GM21381 (cell line): Measurements from ENCODE around the gene PTCD1.

Experiments used
- ATAC-seq: cut with Tn5 transposase; IDR thresholded peaks from one replicate; pipeline ENCODE4 v1.9.1; 2021; ENCODE audit warnings: mild to moderate bottlenecking, moderate library complexity; ENCODE audit not compliant: unreplicated experiment

PTCD1 gene

GRCh38 chr7:99373091-99374066 lies 65.2 kb downstream of the PTCD1 start:
- no peak for ATAC-seq

- ATAC-seq = no peak
These were observed 66.1 kb downstream of the PTCD1 start for GRCh38 chr7:99372275-99373090.

GRCh38 chr7:99371376-99371920 lies 67.2 kb downstream of the PTCD1 start:
- ATAC-seq = no peak

DNA sequence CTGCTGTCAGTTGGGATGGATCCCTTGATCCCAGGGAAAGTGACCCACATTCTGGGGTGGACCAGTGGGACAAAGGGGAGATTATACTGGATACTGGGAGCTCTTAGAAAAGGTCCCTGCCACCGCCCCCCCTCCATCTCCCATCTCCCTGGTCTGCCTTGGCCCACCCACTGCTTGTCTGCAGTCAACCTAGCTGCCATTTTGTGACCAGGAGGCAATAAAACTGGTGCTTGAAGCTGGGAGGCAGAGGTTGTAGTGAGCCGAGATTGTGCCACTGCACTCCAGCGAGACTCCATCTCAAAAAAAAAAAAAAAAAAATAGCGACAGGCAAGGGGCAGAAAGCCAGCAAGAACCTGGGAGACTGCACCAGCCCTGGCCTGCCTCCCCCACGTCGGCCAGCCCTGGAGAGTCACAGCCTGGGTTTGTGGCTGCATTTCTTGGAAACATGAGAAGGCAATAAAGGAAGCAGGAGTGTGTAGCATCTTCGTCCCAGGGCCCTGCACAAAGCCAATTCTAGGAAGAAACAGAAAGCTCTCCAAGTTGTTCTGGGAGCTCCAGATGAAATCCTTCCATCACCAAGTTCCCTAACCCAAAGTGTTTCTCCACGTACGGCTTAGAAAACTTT lies 68.7 kb downstream of the PTCD1 start:
- no peak for ATAC-seq

DNA sequence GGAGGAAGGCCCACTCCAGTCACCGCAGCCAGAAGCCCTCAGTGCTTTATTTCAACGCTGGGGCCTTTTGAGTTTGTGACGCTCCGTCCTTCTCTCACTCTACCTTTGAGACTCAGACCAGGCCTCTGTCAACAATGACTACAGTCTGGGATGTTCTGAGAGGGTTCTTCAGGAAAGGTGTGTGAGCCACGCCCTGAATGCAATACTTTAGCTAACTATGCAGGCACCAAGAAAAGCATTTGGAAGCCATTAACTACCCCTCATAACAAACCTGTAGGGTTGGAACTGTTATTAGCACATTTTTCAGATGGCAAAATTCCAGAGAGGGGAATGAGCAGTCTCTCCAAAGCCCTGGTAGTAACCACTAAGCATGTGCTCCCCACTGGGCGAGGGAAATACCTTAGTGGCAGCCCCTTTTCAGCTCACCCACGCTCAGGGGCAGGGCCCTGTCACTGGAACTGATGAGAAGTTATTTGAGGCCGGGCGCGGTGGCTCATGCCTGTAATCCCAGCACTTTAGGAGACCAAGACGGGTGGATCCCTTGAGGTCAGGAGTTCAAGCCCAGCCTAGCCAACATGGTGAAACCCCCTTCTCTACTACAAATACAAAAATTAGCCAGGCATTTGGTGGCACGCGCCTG lies 69.7 kb downstream of the PTCD1 start:
- ATAC-seq = no peak
